ENCODE data around the gene SOX15.

SOX15 gene

GRCh38 chr17:7549401-7550055, 40.4 kb downstream of the SOX15 start:
- H3K36me3 ChIP-seq (ENCODE audit: control insufficient read depth in 5 of 5, insufficient read depth in 5 of 5, low read length in 5 of 5) = peaks cover 0 to 23% (median 14%) of the 10 kb centered on the region in 5 donors
- no peaks in the 10 kb centered on the region for H3K27me3 ChIP-seq (ENCODE audit: control insufficient read depth in 5 of 5, insufficient read depth in 4 of 5, low read length in 5 of 5)
- peak overlapping the region; percentile 80 to 91 (median 84) for H3K4me3 ChIP-seq (ENCODE audit: low read depth in 1 of 5, low read length in 5 of 5)
- peaks cover 6 to 34% (median 23%) of the 10 kb centered on the region in 5 donors for H3K4me1 ChIP-seq (ENCODE audit: control insufficient read depth in 5 of 5, insufficient read depth in 5 of 5, low read length in 5 of 5)
- H3K27ac ChIP-seq (ENCODE audit: low read depth, low read length) = peak overlapping the region; percentile 62
- no peaks in the 10 kb centered on the region for H3K9me3 ChIP-seq (ENCODE audit: control insufficient read depth in 5 of 5, low read length in 5 of 5)
- H3K9ac ChIP-seq (ENCODE audit: low read length in 5 of 5) = peak overlapping the region; percentile 6 to 71 (median 67)

- Histone ChIP-seq H3K9ac (ENCODE audit: low read length in 5 of 5) (peak within 1 kb of the TSS; percentile 56 to 89 (median 67)), H3K27ac (ENCODE audit: low read depth, low read length) (peak within 1 kb of the TSS; percentile 62), H3K36me3 (ENCODE audit: control insufficient read depth in 5 of 5, insufficient read depth in 5 of 5, low read length in 5 of 5) (peaks cover 0 to 20% (median 11%) of the 10 kb centered on the region in 5 donors), H3K4me3 (ENCODE audit: low read depth in 1 of 5, low read length in 5 of 5) (peak within 1 kb of the TSS; percentile 80 to 92 (median 89)), H3K4me1 (ENCODE audit: control insufficient read depth in 5 of 5, insufficient read depth in 5 of 5, low read length in 5 of 5) (peaks cover 6 to 32% (median 23%) of the 10 kb centered on the region in 5 donors), H3K27me3 (ENCODE audit: control insufficient read depth in 5 of 5, insufficient read depth in 4 of 5, low read length in 5 of 5) (no peaks in the 10 kb centered on the region), H3K9me3 (ENCODE audit: control insufficient read depth in 5 of 5, low read length in 5 of 5) (no peaks in the 10 kb centered on the region)
Measured at GRCh38 chr17:7548585-7549400, 41.1 kb downstream of the SOX15 start, which contains the start of gene TNFSF12. Gene TNFSF12, plus strand, starts transcription at chr17:7549058. Its CDS starts 96 bp downstream, at chr17:7549154.

- no peaks in the 10 kb centered on the region for H3K9me3 ChIP-seq (ENCODE audit: control insufficient read depth in 5 of 5, low read length in 5 of 5)
- no peak overlapping the region for H3K9ac ChIP-seq (ENCODE audit: low read length in 5 of 5)
- peaks cover 6 to 17% (median 16%) of the 10 kb centered on the region in 5 donors for H3K4me1 ChIP-seq (ENCODE audit: control insufficient read depth in 5 of 5, insufficient read depth in 5 of 5, low read length in 5 of 5)
- H3K36me3 ChIP-seq (ENCODE audit: control insufficient read depth in 5 of 5, insufficient read depth in 5 of 5, low read length in 5 of 5) = no peaks in the 10 kb centered on the region
- H3K27ac ChIP-seq (ENCODE audit: low read depth, low read length) = no peak overlapping the region
- H3K4me3 ChIP-seq (ENCODE audit: low read depth in 1 of 5, low read length in 5 of 5) = no peak overlapping the region
- no peaks in the 10 kb centered on the region for H3K27me3 ChIP-seq (ENCODE audit: control insufficient read depth in 5 of 5, insufficient read depth in 4 of 5, low read length in 5 of 5)
Measured at GRCh38 chr17:7544911-7545310, 45.0 kb downstream of the SOX15 start.

GRCh38 chr17:7541074-7541621, 48.7 kb downstream of the SOX15 start:
- no peaks in the 10 kb centered on the region for H3K36me3 ChIP-seq (ENCODE audit: control insufficient read depth in 5 of 5, insufficient read depth in 5 of 5, low read length in 5 of 5)
- H3K27me3 ChIP-seq (ENCODE audit: control insufficient read depth in 5 of 5, insufficient read depth in 4 of 5, low read length in 5 of 5) = peaks cover 0 to 2% (median 0%) of the 10 kb centered on the region in 5 donors
- H3K9ac ChIP-seq (ENCODE audit: low read length in 5 of 5) = no peak overlapping the region
- H3K9me3 ChIP-seq (ENCODE audit: control insufficient read depth in 5 of 5, low read length in 5 of 5) = peaks cover 4 to 13% (median 8%) of the 10 kb centered on the region in 5 donors
- no peak overlapping the region for H3K4me3 ChIP-seq (ENCODE audit: low read depth in 1 of 5, low read length in 5 of 5)
- peaks cover 0 to 3% (median 0%) of the 10 kb centered on the region in 5 donors for H3K4me1 ChIP-seq (ENCODE audit: control insufficient read depth in 5 of 5, insufficient read depth in 5 of 5, low read length in 5 of 5)
- no peak overlapping the region for H3K27ac ChIP-seq (ENCODE audit: low read depth, low read length)

GRCh38 chr17:7538891-7539545, 50.9 kb downstream of the SOX15 start:
- peaks cover 0 to 2% (median 0%) of the 10 kb centered on the region in 5 donors for H3K27me3 ChIP-seq (ENCODE audit: control insufficient read depth in 5 of 5, insufficient read depth in 4 of 5, low read length in 5 of 5)
- no peak overlapping the region for H3K27ac ChIP-seq (ENCODE audit: low read depth, low read length)
- peaks cover 4 to 13% (median 8%) of the 10 kb centered on the region in 5 donors for H3K9me3 ChIP-seq (ENCODE audit: control insufficient read depth in 5 of 5, low read length in 5 of 5)
- no peaks in the 10 kb centered on the region for H3K36me3 ChIP-seq (ENCODE audit: control insufficient read depth in 5 of 5, insufficient read depth in 5 of 5, low read length in 5 of 5)
- no peak overlapping the region for H3K9ac ChIP-seq (ENCODE audit: low read length in 5 of 5)
- H3K4me1 ChIP-seq (ENCODE audit: control insufficient read depth in 5 of 5, insufficient read depth in 5 of 5, low read length in 5 of 5) = no peaks in the 10 kb centered on the region
- no peak overlapping the region for H3K4me3 ChIP-seq (ENCODE audit: low read depth in 1 of 5, low read length in 5 of 5)
